ENCODE data around the gene ZNF653.
"Not testable (repeated sequence)": the region's sequence is repeated elsewhere in the genome, so short reads cannot be mapped to it uniquely, and the experiment has no call there.

ZNF653 gene

DNA sequence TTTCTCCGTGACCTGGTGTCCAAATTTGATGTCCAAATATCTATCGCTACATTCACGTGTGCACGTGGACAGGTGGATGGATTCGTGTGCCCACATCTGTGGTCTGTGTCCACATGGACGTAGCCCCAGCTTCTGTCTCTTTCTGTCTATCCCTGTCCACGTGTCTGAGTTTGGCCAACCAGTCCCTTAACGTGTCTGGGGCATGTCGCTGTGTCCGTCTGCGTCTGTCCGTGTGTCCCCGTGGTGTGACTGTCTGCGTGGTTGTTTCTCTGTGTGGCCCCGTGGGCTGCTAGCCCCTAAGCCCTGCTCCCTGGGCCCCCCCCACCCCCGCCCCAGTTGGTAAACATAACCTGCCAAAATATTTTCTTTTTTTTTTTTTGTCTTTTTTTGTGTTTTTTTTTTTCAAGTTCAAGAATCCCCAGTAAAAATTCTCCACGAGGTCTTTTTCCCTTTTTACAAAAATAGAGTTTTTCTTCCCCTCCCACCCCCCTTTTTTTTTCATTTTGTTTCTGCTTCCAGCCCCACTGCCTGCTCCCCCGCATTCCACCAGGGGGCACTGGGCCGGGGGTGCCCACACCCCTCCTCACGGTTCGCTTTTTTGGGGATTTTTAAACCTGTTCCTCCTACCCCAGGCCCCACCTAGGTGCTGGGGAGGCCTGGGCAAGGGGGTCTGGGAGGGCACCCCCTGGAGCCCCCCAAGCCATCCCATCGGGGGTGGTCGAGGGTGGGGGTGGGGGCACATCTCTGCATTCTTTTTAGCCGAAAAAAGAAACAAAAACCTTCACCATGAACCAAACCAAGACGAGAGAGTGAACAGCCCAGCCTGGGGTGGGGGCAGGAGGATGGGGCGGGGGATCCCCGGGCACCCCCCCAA is 51.9 kb downstream of the ZNF653 start:
- DNase-seq = no peak

DNA sequence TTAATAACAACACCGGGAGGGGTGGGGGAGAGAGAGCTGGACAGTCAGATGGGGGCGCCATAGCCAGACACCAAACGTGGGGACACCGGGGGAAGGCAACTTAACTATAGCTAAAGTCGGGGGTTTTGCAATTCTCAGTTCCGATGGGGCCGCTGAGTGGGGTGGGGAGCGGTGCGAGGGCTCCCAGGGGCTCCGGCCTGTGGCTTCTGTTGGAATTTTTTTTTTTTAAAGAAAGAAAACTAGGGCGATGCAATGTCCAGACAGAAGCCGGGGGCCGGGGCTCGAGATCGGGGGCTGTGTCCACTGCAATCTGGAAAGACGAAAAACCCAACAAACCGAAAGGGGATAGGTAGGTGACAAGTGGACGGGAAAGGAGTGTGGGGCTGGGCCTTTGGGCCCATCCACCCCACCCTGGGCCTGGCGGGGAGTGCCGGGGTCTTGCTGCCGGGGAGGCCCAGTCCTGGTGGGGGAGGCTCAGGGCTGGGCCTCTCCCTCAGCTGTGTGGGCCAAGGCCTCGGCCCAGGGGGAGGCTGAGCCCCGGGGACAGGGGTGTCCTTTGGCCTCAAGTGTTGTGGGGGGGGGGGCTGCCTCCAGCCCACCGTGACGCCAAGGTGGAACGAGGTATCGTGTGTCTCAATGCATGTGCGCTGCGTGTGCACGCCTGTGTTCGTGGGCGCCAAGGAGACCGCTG is 52.9 kb downstream of the ZNF653 start:
- no peak for DNase-seq

DNA sequence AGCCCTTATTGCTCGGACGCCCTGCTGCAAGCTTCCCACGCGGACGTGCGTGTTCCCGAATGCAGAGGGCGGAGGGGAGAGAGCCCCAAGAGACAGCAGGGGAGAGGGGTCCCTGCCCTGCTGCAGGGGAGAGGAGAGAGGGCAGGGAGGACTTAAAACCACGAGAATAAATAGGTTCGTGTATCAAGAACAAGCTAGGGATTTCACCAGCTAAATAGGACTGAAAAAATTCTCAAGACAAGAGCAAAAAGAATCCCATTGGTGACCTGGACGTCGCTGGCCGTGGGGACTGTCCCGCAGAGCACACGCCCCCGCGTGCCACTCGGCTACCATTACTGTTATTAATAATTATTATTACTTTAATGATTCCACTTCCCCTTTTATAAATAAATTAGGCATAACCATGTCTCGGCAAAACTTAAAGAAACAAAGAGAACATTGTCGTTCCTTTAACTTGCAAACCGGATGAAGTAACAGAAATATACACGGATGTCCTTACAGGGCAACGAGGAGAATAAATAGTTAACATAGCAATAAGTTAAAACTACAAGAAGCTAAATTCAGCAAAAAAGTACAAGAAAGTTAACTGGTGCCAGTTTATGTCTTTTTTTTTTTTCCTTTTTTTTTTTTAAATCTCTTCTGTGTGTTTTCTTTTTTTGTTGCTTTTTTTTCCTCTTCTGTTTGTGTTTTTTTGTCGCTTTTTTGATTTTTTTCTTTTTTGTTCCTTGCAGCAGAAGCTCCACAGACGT is 53.6 kb downstream of the ZNF653 start:
- no peak for DNase-seq

DNA sequence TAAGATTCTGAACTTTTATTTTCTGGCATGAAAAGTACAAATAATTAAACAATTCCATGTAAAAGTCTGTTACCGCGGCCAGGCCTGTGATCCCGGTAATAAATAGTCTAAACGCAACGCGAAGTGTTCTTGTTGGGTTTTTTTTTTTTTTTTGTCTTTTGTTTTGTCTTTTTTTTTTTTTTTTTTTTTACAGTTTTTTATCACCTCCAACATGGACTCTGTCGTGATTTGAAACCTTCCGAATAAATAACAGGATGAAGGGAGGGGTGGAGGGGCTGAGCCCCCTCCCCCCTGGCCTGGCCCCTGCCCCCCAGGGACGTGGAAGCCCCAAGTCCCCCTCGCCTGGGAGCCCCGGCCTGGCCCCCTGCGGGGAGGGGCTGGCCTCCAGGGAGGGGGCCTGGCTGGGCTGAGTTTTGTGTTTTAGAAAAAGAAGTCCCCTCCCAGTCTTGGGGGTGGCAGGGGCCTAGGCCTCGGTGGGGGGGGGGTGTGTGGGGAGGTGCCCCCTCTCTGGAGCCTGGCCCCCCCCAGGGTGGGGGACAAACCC is 54.2 kb downstream of the ZNF653 start:
- DNase-seq = no peak

DNA sequence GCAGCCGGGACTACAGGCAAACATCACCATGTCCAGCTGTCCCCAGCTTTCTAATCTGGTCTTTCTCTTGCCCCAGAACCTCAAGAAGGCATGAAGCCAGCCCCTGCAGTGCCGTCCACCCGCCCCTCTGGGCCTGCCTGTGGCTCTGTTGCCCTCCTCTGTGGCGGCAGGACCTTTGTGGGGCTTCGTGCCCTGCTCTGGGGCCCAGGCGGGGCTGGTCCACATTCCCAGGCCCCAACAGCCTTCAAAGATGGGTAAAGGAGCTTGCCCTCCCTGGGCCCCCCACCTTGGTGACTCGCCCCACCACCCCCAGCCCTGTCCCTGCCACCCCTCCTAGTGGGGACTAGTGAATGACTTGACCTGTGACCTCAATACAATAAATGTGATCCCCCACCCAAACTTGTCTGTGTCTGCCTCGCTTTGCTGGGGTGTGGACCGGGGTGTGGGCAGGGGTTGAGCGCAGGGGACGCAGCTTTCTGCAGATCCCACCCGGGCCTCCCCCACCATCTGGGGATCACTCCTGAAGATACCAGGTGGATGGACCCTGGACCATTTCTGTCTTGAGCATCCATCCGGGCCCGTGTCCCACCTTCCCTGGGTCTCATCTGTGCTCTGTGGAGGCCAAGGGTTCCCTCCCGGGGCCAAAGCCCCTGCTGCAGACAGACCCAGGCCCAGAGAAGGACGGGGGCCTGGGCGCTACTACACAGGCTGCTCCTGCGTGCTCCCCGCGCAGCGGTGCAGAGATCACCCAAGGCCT is 54.9 kb downstream of the ZNF653 start:
- no peak for DNase-seq

DNA sequence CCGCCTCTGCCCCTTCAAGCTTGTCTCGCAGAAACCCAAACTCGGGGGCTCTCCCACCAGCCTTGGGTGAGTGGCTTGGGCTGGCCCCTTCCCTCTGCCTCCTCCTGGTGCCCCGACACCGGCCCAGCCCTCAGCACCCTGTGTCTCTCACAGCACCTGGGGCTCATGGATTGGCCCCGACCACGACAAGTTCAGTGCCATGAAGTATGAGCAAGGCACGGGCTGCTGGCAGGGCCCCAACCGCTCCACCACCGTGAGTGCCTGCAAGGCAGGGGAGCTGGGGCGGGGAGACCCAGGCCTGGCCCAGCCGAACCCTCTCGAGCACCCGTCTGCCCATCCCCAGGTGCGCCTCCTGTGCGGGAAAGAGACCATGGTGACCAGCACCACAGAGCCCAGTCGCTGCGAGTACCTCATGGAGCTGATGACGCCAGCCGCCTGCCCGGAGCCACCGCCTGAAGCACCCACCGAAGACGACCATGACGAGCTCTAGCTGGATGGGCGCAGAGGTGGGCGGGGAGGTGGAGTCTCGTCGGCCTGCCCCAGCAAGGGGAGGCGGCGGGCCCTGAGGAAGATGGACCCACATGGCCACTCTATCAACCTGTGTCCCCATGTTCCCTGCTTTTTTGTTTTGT is 56.6 kb downstream of the ZNF653 start:
- DNase-seq = no peak

DNA sequence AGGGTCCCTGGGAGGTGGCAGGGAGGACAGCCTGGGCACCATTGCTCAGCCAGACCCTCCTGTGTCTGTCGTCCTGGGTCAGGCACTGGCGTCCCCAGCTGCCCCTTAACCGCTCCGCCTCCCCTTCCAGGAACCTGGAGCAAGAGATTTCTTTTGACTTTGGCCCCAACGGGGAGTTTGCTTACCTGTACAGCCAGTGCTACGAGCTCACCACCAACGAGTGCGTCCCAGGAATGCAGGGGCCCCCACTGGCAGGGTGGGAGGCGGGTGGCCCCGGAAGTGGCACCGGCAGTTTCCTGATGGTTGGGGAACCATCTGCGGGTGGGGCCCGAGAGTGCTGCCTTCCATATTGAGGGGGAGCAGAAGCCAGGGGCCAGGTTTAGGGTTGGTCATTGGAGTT is 57.2 kb downstream of the ZNF653 start:
- DNase-seq = no peak

DNA sequence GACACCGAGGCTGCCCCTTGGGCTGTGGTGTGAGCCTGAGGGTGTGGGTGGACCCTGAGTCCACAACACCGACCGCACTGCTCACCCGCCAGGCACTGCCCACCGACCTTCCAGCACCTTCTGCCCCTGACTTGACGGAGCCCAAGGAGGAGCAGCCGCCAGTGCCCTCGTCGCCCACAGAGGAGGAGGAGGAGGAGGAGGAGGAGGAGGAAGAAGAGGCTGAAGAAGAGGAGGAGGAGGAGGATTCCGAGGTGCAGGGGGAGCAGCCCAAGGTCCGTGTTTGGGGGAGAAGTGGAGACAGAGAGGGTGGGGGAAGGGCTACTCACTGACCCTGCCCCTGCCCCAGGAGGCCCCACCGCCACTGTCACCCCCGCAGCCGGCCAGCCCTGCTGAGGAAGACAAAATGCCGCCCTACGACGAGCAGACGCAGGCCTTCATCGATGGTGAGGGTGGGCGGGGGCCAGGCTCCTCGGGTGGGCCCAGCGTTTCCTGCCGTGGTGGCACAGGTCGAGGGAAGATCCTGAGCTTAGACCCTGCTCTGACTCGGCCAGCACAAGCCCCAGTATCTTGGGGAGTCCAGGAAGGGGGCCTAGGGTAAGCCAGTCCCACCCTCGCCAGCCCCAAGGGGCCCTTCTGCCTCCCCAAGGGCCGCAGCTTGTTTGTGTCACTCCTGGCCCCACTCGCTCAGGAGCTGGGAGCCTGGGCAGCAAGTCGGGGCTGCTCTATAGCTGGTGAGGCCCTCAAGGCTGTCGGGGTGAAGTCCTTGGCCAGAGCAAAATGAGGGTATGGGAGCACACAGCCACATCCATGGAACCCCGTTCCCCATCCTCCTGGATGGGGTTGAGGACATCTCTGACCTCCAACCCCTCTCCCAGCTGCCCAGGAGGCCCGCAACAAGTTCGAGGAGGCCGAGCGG is 58.0 kb downstream of the ZNF653 start:
- DNase-seq = no peak

DNA sequence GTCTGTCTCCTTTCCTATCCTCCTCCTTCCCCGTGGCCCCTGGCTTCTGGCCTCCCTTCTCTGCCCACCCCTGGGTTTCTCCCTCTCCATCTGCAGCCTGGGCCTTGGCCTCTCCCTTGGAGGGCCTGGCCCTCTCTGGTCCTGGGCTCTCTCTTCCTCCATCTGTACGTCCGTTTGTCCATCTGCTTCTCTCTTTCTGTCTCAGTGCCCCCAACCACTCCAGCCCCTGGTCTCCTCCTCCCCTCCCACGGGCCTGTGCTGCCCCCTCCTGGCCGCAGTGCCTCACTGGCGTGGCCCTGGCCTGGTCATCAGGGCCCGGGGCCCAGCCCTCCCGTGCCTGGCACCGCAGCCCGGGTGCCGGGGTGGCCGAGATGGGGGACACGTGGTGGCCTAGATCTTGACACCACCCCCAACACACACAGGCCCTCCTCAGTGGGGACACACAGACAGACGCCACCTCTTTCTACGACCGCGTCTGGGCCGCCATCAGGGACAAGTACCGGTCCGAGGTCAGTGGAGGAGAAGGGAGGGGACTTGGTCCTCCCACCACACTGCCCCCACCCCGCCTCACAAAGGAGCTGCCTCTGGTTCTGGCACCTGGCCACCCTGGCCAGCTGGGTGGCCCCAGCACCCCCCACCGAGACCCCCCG is 58.9 kb downstream of the ZNF653 start:
- no peak for DNase-seq

DNA sequence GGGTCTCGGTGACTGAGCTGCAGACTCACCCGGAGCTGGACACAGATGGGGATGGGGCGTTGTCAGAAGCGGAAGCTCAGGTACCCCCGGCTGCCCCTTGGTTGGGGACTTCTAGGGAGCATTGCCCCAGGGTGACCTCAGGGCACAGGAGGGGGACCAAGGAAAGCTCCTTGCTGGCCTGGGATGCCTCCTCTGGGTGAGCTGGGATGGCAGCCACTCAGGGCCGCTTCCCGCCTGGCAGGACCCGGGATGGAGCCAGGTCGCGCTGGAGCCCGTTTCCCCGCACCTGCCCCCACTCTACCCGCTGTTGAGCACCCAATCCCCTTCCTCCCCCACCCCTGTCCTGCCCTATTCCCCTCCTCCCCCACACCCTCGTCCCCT is 59.4 kb downstream of the ZNF653 start:
- no peak for DNase-seq

DNA sequence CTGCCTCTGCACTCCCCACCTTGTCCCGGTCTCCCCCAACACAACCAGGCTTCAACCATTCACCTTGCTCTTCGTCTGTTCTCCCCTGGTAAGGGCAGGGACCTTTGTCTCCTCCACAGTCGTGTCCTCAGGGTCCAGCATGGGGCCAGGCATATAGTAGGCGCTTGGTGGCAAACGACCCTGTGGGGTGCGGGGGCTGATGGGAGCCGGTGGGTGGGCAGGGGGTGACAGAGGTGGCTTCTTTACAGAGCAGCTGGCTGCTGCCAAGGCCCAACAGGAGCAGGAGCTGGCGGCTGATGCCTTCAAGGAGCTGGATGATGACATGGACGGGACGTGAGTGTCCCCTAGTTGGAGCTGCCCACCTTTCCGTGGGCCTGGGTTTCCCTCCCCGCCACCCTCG is 60.5 kb downstream of the ZNF653 start:
- DNase-seq = no peak

DNA sequence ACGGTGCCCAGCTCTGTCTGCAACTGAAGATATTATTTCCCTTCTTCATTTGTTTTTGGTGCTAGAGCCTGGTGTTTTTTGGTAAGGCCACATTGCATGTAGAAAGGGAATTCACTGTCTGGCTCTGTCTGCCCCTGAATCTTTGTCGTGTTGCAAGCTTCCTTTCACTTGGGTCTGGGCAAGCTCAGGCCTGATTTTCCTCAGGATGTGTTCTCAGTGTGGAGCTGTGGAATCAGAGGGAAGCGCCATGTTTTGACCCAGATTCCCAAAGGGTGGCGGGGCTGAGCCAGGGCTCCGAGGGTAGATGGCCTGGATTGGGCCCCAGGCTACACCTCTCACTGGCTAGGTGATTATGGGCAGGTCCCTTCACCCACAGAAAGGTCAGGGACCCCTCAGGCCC is 61.6 kb downstream of the ZNF653 start:
- no peak for DNase-seq

DNA sequence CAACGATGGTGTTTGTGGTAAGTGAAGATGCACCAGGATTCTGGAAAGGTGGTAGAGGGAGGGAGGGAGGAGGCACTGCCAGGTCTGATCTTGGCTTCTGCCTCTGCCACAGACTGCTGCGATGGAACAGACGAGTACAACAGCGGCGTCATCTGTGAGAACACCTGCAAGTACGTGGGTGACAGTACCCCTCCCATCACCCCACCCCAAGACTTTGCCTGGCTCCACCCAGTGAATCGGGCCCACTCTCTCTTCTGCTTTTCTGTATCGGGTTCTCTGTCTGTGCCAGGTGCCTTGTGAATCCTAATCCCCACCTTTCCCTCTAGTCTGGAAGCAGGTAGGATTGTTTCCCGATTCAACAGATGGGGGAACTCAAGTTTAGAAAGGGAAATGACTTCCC is 67.7 kb downstream of the ZNF653 start:
- no peak for DNase-seq

DNA sequence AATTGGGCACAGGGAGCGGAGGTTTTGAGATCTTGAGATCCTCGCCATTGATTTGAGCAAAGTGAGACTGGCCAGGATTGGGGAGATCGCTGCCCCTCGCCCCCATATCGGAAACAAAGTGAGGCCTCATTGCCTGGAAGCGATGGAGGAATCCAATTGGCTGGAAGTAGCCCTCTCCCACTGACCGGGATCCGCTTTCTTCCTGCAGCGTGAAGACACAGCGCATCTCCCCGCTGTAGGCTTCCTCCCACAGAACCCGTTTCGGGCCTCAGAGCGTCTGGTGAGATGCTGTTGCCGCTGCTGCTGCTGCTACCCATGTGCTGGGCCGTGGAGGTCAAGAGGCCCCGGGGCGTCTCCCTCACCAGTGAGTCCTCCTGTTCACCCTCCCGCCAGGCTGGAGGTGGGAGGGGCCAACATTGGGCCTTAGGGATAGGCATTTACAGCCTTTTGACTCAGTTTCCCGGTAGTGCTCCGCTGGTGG is 69.8 kb downstream of the ZNF653 start:
- DNase-seq = no peak

DNA sequence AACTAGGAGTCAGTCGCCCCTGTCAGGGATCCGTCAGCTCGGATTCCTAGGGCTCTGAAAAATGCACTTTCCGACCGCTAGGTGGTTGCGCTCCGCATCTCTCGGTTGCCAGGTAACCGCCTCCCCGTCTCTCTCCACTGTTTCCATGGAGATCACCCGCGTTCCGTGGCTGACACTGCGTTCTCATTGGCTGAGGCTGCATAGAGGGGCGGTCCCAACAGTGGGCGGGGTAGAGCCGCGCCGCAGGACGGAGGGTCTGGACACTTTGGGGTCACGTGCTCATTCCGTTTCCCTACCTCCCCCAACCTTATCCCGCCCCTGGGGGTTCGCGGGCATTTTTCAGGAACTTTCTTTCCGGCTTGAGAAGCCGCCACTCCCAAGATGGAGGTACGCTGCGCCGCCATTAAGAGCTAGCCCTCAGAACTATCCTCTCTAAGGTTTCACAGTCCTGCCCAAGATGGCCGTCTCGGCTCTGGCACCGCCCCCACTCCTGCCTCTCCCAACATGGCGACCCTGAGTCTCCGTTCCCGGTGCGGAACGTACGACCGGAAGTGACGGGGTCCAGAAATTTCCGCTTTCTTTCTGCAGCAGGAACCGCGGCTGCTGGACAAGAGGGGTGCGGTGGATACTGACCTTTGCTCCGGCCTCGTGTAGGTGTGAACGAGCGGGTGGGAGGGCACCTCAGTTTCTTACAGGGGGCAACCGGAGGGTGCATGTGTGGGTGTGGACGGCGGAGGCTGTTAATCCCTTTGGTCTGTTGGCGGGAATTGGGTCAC is 70.4 kb downstream of the ZNF653 start, which contains the start of the genes ODAD3 and PRKCSH:
Gene ODAD3 (minus strand): TSS at position 65 of the 776 bp plus-strand sequence. CDS start 105 bp downstream, outside the sequence.
Gene PRKCSH (plus strand): TSS at position 579 of the 776 bp plus-strand sequence. CDS start 483 bp downstream, outside the sequence.
- DNase-seq = peak; percentile 99

DNA sequence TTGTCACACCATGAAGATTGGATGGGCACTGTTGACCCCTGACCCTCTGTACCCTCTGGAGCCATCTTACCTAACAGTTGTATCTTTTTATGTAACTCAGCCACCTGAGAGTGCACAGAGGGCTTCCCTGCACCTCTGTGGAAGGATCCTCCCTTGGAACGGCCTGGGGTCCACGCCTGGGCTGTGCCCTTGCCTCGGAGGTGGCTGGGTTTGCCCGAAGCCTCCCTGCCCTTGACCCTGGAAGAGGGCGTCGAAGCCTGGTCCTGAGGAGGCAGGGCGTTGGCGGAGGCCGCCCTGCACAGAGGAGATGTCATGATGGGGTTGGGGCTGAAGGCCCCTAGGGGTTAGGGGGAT is 71.0 kb downstream of the ZNF653 start:
- DNase-seq = no peak

DNA sequence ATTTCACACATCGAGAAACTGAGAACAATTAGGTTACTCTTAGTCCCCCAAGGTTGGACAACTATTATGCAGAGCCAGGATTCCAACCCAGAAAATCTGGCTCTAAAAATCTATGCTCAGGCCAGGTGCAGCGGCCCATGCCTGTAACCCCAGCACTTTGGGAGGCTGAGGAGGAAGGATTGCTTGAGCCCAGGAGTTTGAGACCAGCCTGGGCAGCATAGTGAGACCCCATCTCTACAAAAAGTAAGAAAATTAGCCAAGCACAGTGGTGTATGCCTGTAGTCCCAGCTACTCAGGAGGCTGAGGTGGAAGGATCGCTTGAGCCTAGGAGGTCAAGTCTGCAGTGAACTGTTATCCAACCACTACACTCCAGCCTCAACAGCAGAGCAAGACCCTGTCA is 72.1 kb downstream of the ZNF653 start:
- DNase-seq = not testable (repeated sequence)

All from SHP77 treated with DMSO at 0.1 percent for 48 hours (cell line).